Spleen (tissue), 11 donors: ENCODE data around the gene PGK2. TPM values are rescaled to one million over a fixed set of nuclear protein-coding genes. Genes with fewer than 3 reads are reported as not detected.

ENCODE experiments used
- DNase-seq: peaks from one replicate; pipeline ENCODE4 v3.0.0-alpha.2; 2020
- H3K27ac ChIP-seq, 8 donors: fragments of 200-600 bp; sonication (generic) in 7 of 8; 1 replicate in 4 of 8; 2 replicates in 4 of 8; pipeline versions ENCODE4 v1.5.0 to v1.8.0; 2016 to 2021; ENCODE audit warnings: inconsistent platforms in 4 of 8, mild to moderate bottlenecking in 4 of 8, moderate library complexity in 1 of 8
- H3K27me3 ChIP-seq, 7 donors: fragments of 200-600 bp; sonication (generic) in 6 of 7; replicated peaks in 1 of 7; 1 replicate in 4 of 7; 2 replicates in 3 of 7; pipeline versions ENCODE4 v1.5.0 to v1.8.0; 2016 to 2021; ENCODE audit warnings: inconsistent platforms in 3 of 7, mild to moderate bottlenecking in 1 of 7
- H3K36me3 ChIP-seq, 6 donors: fragments of 200-600 bp; sonication (generic) in 5 of 6; 1 replicate in 4 of 6; 2 replicates in 2 of 6; pipeline versions ENCODE4 v1.5.0 to v1.8.0; 2016 to 2021; ENCODE audit warnings: inconsistent platforms in 2 of 6
- H3K4me1 ChIP-seq, 6 donors: fragments of 200-600 bp; sonication (generic) in 5 of 6; 1 replicate in 3 of 6; 2 replicates in 3 of 6; pipeline versions ENCODE4 v1.5.0 to v1.8.0; 2016 to 2021; ENCODE audit warnings: inconsistent platforms in 3 of 6
- H3K4me3 ChIP-seq, 8 donors: fragments of 200-600 bp; sonication (generic) in 7 of 8; 1 replicate in 4 of 8; 2 replicates in 4 of 8; pipeline versions ENCODE4 v1.5.0 to v1.8.0; 2016 to 2021; ENCODE audit warnings: inconsistent platforms in 4 of 8, mild to moderate bottlenecking in 4 of 8, moderate library complexity in 2 of 8
- H3K9me3 ChIP-seq, 8 donors: fragments of 200-600 bp; sonication (generic) in 7 of 8; 1 replicate in 4 of 8; 2 replicates in 4 of 8; pipeline versions ENCODE4 v1.5.0 to v1.8.0; 2016 to 2021; ENCODE audit warnings: inconsistent platforms in 4 of 8
- CTCF ChIP-seq, 11 experiments: fragments of 200-600 bp in 7 of 11; fragments of 450-650 bp in 4 of 11; sonication (generic) in 4 of 11; IDR thresholded peaks in 8 of 11; conservative IDR thresholded peaks in 3 of 11; 1 replicate in 7 of 11; 2 replicates in 4 of 11; pipeline versions ENCODE4 v1.4.0 to v1.8.0; 2016 to 2021; ENCODE audit warnings: antibody characterized with exemption in 11 of 11, inconsistent platforms in 4 of 11, mild to moderate bottlenecking in 1 of 11
- POLR2A ChIP-seq, 3 donors: fragments of 450-650 bp; IDR thresholded peaks; one replicate each; pipeline ENCODE4 v1.5.1; 2017; ENCODE audit warnings: antibody characterized with exemption in 3 of 3, mild to moderate bottlenecking in 1 of 3
- POLR2AphosphoS5 ChIP-seq, 3 donors: sonication (generic); formaldehyde crosslinking; IDR thresholded peaks; one replicate each; pipeline ENCODE4 v1.5.1; 2017; ENCODE audit warnings: antibody characterized with exemption in 3 of 3
- WGBS, 5 donors: extraction: QIAGEN DNeasy Blood & Tissue Kit in 3 of 5; methylation state at CpG; one replicate each; pipeline versions ENCODE4 v1.1.5 to v1.1.7; 2013 to 2018; 5-methylcytosine and 5-hydroxymethylcytosine counted together
- intact Hi-C: fragments of 100-400 bp; cut with DNase I; formaldehyde crosslinking; loops from one replicate; pipeline ENCODE4 v1.15.0; 2023; ENCODE audit warnings: low total_unique reads
- polyA plus RNA-seq, 3 donors: library from polyadenylated mRNA; stranded (reverse); fragments of 200-250 nt; gene quantifications; one replicate each; pipeline ENCODE4 v1.2.1, GENCODE V29; 2013
- total RNA-seq, 7 donors: library from RNA; depleted of rRNA in 3 of 7; stranded (reverse); fragments of >200 nt in 3 of 7; fragmentation: NEBNext Ultra II Directional in 4 of 7; extraction: Animal tissue kit (Norgen Biotek cat#: 25700) in 4 of 7; gene quantifications; one replicate each; pipeline versions ENCODE4 v1.1.0 to v1.2.1, GENCODE V29; 2016 to 2021
- donor health status: healthy with polysubstance abuse.
- donor health status: DM: no; HTN: no; CAD: no; lungs with moderate emphysema.
- donor health status: DM: no; HTN: no; CAD: no.
- donor health status: Bipolar disorder and iron deficiency.
- donor health status: healthy.
- donor health status: DM: no; HTN: no; CAD: no.
- donor health status: DM: yes; HTN: yes; CAD: no.

Gene PGK2
- total and polyA plus RNA-seq, 10 donors, result not detected

GRCh38 chr6:49743429-49743828 lies 43.7 kb downstream of the PGK2 start:
- Histone ChIP-seq H3K4me1 (no peaks in the 10 kb centered on the region), H3K27me3 (no peaks in the 10 kb centered on the region), H3K9me3 (no peaks in the 10 kb centered on the region), H3K36me3 (no peaks in the 10 kb centered on the region), H3K4me3 (no peak overlapping the region), H3K27ac (peak overlapping the region in 1 of 8 donors; percentile 7)
- TF ChIP-seq POLR2AphosphoS5 (IDR thresholded peaks at IDR 0.05), result no peak
- TF ChIP-seq CTCF (IDR thresholded peaks at IDR 0.05 in 8 of 11, conservative IDR thresholded peaks at IDR 0.05 in 3 of 11), result no peak
- TF ChIP-seq POLR2A (IDR thresholded peaks at IDR 0.05), result no peak
- WGBS, 5 donors, result 54 to 89% (median 73%) methylated on average over 4 of the region's 4 CpGs
- intact Hi-C loops, result no loop called here
- DNase-seq, result no peak

- DNase-seq, result no peak
Measured at GRCh38 chr6:49739423-49739822, 47.7 kb downstream of the PGK2 start.

GRCh38 chr6:49736017-49736508 lies 51.0 kb downstream of the PGK2 start:
- DNase-seq, result no peak
- no peak overlapping the region for H3K4me3 ChIP-seq
- TF ChIP-seq POLR2AphosphoS5 (IDR thresholded peaks at IDR 0.05), result no peak
- TF ChIP-seq CTCF (IDR thresholded peaks at IDR 0.05 in 8 of 11, conservative IDR thresholded peaks at IDR 0.05 in 3 of 11), result no peak
- no peak for TF ChIP-seq POLR2A (IDR thresholded peaks at IDR 0.05)
- no peak overlapping the region for H3K27ac ChIP-seq
- intact Hi-C loops, result no loop called here
- WGBS, 5 donors, result 63 to 80% (median 65%) methylated on average over 4 of the region's 4 CpGs
- H3K36me3 ChIP-seq, result peaks cover 0 to 47% (median 0%) of the 10 kb centered on the region in 6 donors
- no peaks in the 10 kb centered on the region for H3K9me3 ChIP-seq
- H3K27me3 ChIP-seq, result no peaks in the 10 kb centered on the region
- no peaks in the 10 kb centered on the region for H3K4me1 ChIP-seq

More at GRCh38 chr6:49739423-49739822, 47.7 kb downstream of the PGK2 start:
- 73 to 84% (median 82%) methylated on average over 2 of the region's 2 CpGs for WGBS, 5 donors
- Histone ChIP-seq H3K4me1 (no peaks in the 10 kb centered on the region), H3K9me3 (no peaks in the 10 kb centered on the region), H3K27me3 (no peaks in the 10 kb centered on the region), H3K27ac (no peak overlapping the region), H3K4me3 (no peak overlapping the region), H3K36me3 (peaks cover 0 to 13% (median 0%) of the 10 kb centered on the region in 6 donors)
- TF ChIP-seq POLR2A (IDR thresholded peaks at IDR 0.05) (no peak), CTCF (IDR thresholded peaks at IDR 0.05 in 8 of 11, conservative IDR thresholded peaks at IDR 0.05 in 3 of 11) (no peak), POLR2AphosphoS5 (IDR thresholded peaks at IDR 0.05) (no peak)
- intact Hi-C loops, result no loop called here

Other genes with a start within 250 kb of the PGK2 start
- gene C6orf141, start 236.6 kb downstream of the PGK2 start, total RNA-seq, result not detected
- gene C6orf141, start 236.6 kb downstream of the PGK2 start, polyA plus RNA-seq, result under 1 TPM in 1 of 3 donors, not detected in 2; 0.12 TPM
- gene RHAG, start 150.4 kb downstream of the PGK2 start, total RNA-seq, result 10 to 100 TPM in 1 of 7 donors, 1 to 10 TPM in 3, under 1 TPM in 2, not detected in 1; 0.35 to 14.7 (median 2.8) TPM
- gene RHAG, start 150.4 kb downstream of the PGK2 start, polyA plus RNA-seq, result under 1 TPM in 1 of 3 donors, not detected in 2; 0.96 TPM
- gene CRISP2, start 73.7 kb downstream of the PGK2 start, total RNA-seq, result 1 to 10 TPM in 1 of 7 donors, under 1 TPM in 3, not detected in 3; 0.26 to 2.5 (median 0.42) TPM
- gene CRISP2, start 73.7 kb downstream of the PGK2 start, polyA plus RNA-seq, result not detected
- 10 to 100 TPM in 1 of 7 donors, 1 to 10 TPM in 5, under 1 TPM in 1; 0.91 to 49.7 (median 2.9) TPM for gene CRISP3, start 42.9 kb downstream of the PGK2 start, total RNA-seq
- gene CRISP3, start 42.9 kb downstream of the PGK2 start, polyA plus RNA-seq, result 1 to 10 TPM in 1 of 3 donors, under 1 TPM in 2; 0.29 to 1.6 (median 0.35) TPM
- gene CRISP1, start 79.2 kb upstream of the PGK2 start, total RNA-seq, result not detected
- gene CRISP1, start 79.2 kb upstream of the PGK2 start, polyA plus RNA-seq, result not detected
- gene DEFB114, start 176.9 kb upstream of the PGK2 start, total RNA-seq, result not detected
- not detected for gene DEFB114, start 176.9 kb upstream of the PGK2 start, polyA plus RNA-seq
- gene DEFB113, start 182.3 kb upstream of the PGK2 start, total RNA-seq, result not detected
- not detected for gene DEFB113, start 182.3 kb upstream of the PGK2 start, polyA plus RNA-seq
- not detected for gene DEFB110, start 234.7 kb upstream of the PGK2 start, total RNA-seq
- gene DEFB110, start 234.7 kb upstream of the PGK2 start, polyA plus RNA-seq, result not detected